Measurements from ENCODE around the gene TMEM207. TPM values are rescaled to one million over a fixed set of nuclear protein-coding genes. Genes with fewer than 3 reads are reported as not detected.

The TMEM207 gene
- total and polyA plus RNA-seq, 2 of the 4 experiments (the other 2 are of a cell fraction): not detected

- no peak overlapping the region for H3K4me3 ChIP-seq (ENCODE audit: insufficient read depth, low read depth, low read length)
- TF ChIP-seq MAFK (IDR thresholded peaks at IDR 0.05; ENCODE audit: low read depth, low read length) (no peak), MXI1 (IDR thresholded peaks at IDR 0.05; ENCODE audit: borderline replicate concordance, low read depth, low read length) (no peak), CTCF (conservative IDR thresholded peaks at IDR 0.05; ENCODE audit: low read depth, low read length) (no peak), POLR2A (IDR thresholded peaks at IDR 0.05; ENCODE audit: low read depth, low read length) (no peak), BHLHE40 (IDR thresholded peaks at IDR 0.05; ENCODE audit: low read depth, low read length) (no peak), RCOR1 (IDR thresholded peaks at IDR 0.05; ENCODE audit: insufficient replicate concordance, low read length) (no peak), CEBPB (IDR thresholded peaks at IDR 0.05; ENCODE audit: low read depth, low read length) (no peak), ELK1 (IDR thresholded peaks at IDR 0.05; ENCODE audit: borderline replicate concordance, low read depth, low read length) (no peak), RAD21 (IDR thresholded peaks at IDR 0.05; ENCODE audit: low read length) (no peak)
- dilution Hi-C loops (cut with HindIII; ENCODE audit: low sequenced_read_pairs, unreplicated experiment) (no loop called here), intact Hi-C loops (cut with micrococcal nuclease) (no loop called here), in situ Hi-C loops (cut with MboI; ENCODE audit: low sequenced_read_pairs) (loop anchor here (5.0 kb wide), 1 partner anchor 204 kb away; no protein-coding TSS in a partner anchor)
- no peak overlapping the region for H4K5ac ChIP-seq (ENCODE audit: low read depth, low read length)
- CTCF ChIA-PET: interaction anchor here (1.6 to 2.0 kb wide), 2 partner anchors 104 to 464 kb away, joined by 5 to 9 read pairs; partner anchors contain the start of gene CLDN1
- H3K18ac ChIP-seq (ENCODE audit: low read depth, low read length): no peak overlapping the region
- no peaks in the 10 kb centered on the region for H4K20me1 ChIP-seq (ENCODE audit: insufficient read depth, low read length)
- no peak overlapping the region for H4K8ac ChIP-seq (ENCODE audit: low read depth in 2 of 2, low read length in 2 of 2)
- WGBS, 2 experiments (ENCODE audit: extremely low coverage in 2 of 2, insufficient read length in 1 of 2): no CpG with 5 or more reads among the region's 1 CpG
- H3K9ac ChIP-seq (ENCODE audit: low read depth, low read length): no peak overlapping the region
- H2AK9ac ChIP-seq (replicated peaks; ENCODE audit: low read depth, low read length, poor library complexity): no peak overlapping the region
- H3K9me3 ChIP-seq (ENCODE audit: control insufficient read depth, insufficient read depth, low read length): no peaks in the 10 kb centered on the region
- no peak for DNase-seq
- no peak overlapping the region for H2BK120ac ChIP-seq (ENCODE audit: low read depth, low read length)
- no peak for ATAC-seq (ENCODE audit: low read depth)
- no peak overlapping the region for H4K91ac ChIP-seq (ENCODE audit: insufficient read depth, low read depth, low read length)
- POLR2A ChIA-PET (ENCODE audit: unreplicated experiment): no interaction called here
- H3K23ac ChIP-seq (ENCODE audit: low read depth, low read length): no peak overlapping the region
- no peak overlapping the region for H2BK15ac ChIP-seq (ENCODE audit: low read depth, low read length)
- H3K27ac ChIP-seq (ENCODE audit: insufficient read depth, low read length): no peak overlapping the region
- no peaks in the 10 kb centered on the region for H3K9me1 ChIP-seq (ENCODE audit: insufficient read depth, low read length)
- no peaks in the 10 kb centered on the region for H3K36me3 ChIP-seq (ENCODE audit: control insufficient read depth, insufficient read depth, low read length)
- H3K4ac ChIP-seq (ENCODE audit: low read depth, low read length): no peak overlapping the region
- no peak overlapping the region for H2AFZ ChIP-seq (replicated peaks; ENCODE audit: low read length, poor library complexity)
- no peak overlapping the region for H2BK20ac ChIP-seq (ENCODE audit: low read depth, low read length)
- no peak overlapping the region for H3K14ac ChIP-seq (replicated peaks; ENCODE audit: low read depth, low read length)
- no TSS peak for BruUV-seq (replicated peaks)
- no peak overlapping the region for H3K56ac ChIP-seq (ENCODE audit: extremely low read depth, insufficient read depth, low read length)
- H2BK5ac ChIP-seq (ENCODE audit: low read depth, low read length, poor library complexity, severe bottlenecking): no peak overlapping the region
- H2AK5ac ChIP-seq (ENCODE audit: low read depth, low read length): no peak overlapping the region
- no peaks in the 10 kb centered on the region for H3K27me3 ChIP-seq (ENCODE audit: control insufficient read depth, insufficient read depth, low read length)
- H3K79me1 ChIP-seq (ENCODE audit: low read depth in 1 of 2, low read length in 2 of 2): no peaks in the 10 kb centered on the region
- H3K4me2 ChIP-seq (ENCODE audit: low read depth, low read length): no peak overlapping the region
- H3K4me1 ChIP-seq (ENCODE audit: control insufficient read depth, insufficient read depth, low read length): no peaks in the 10 kb centered on the region
Measured at GRCh38 chr3:190425833-190426232, 23.9 kb downstream of the TMEM207 start.
